NCI-H128 (cell line): ENCODE measurements around the gene DRD2.
A peak's percentile ranks its signal among the peaks of the same experiment; 100 is the strongest.

Experiments used
- DNase-seq: peaks from one replicate; lab custom pipeline; 2025; ENCODE audit not compliant: unreplicated experiment; lab: John Stamatoyannopoulos, UW

DRD2 gene

DNA sequence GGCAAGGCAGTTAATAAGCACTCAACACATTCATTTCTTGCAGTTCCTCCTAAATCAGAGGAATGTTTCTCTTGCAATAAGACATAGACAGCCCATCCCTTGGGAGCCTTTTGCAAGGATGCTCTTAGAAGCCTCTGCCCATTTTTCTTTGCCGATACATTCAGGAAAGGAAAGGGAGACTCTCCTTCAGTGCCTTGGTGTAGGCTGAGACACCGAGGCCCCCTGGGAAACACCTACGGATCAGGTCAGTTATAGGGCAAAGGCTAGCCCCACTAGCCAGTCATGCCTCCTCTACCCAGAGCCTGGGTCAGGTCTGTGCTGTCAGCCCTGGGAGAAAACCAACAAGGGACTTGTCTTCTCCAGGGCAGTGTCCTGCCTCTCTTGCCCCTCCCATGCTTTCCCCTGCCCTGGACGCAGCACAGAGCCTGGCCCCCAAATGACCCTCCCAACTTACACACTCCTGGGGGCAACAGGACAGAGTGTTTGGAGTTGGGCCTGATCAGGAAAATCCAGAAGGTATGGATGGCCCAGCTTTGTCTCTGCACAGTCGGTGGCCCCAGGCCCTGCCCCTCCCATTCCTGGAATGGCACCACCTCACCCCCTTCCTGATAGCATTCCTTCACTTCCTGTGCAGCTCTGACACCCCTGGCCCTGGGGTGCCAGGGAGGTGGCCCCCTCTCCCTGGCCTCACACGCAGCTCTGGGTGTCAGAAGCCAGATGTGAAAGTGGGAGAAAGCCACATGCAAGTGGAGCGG is 69.3 kb downstream of the DRD2 start:
- DNase-seq = no peak

DNA sequence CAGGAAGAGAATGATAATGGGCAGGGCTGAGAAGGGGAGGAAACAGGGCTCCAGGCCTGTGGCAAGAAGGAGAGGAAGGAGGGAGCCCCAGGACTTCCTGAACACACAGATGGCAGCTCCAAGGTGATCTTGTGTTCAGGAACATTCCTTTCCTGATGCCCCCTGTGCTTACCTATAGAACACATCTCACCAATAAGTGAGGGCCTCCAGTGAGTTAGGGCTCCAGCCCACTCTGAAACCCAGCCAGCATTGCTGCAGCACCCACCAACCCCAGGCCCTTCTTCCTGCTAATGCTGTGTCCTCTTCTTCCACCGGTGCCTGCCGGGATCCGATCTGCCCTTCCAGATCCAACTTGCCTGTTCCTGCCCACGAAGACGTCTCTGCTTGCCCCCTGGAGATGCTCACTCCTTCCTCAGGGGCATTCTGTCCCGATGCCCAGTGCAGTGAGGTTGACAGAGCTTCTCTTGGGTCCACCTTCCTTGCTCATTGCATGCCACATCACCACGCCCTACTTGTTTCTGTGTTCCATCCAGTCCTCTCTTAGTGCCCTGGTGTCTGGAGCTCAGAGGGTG is 70.3 kb downstream of the DRD2 start:
- no peak for DNase-seq

GRCh38 chr11:113401718-113402117 is 73.5 kb downstream of the DRD2 start:
- peak; percentile 88 for DNase-seq

DNA sequence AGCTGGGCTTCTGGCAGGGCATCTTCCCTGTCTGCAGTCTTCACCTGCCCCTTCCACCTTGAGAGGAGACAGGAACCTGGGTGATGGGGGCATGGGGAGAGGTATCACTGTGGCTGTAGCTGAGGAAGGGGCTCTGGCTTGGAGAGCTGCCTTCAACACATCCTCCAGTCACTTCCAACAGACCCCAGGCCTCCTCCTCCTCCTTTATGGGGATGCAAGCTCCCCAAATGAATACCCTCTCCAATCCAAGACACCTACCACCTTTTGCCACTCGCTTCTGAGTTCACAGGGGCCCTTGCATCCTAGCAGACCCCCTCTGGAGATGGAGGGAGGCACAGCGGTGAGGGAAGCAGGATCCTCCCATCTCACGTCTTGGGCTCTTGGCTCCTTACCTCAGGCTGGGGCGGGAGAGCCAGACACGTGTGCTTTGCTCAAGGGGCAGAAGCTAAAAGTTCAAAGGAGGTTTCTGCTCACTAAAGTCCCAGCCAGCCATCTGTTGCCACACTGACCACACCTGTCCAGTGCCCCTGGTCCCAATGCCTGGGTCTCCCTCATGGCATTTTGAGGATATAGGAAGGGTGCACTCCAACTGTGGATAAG is 74.5 kb downstream of the DRD2 start:
- no peak for DNase-seq

DNA sequence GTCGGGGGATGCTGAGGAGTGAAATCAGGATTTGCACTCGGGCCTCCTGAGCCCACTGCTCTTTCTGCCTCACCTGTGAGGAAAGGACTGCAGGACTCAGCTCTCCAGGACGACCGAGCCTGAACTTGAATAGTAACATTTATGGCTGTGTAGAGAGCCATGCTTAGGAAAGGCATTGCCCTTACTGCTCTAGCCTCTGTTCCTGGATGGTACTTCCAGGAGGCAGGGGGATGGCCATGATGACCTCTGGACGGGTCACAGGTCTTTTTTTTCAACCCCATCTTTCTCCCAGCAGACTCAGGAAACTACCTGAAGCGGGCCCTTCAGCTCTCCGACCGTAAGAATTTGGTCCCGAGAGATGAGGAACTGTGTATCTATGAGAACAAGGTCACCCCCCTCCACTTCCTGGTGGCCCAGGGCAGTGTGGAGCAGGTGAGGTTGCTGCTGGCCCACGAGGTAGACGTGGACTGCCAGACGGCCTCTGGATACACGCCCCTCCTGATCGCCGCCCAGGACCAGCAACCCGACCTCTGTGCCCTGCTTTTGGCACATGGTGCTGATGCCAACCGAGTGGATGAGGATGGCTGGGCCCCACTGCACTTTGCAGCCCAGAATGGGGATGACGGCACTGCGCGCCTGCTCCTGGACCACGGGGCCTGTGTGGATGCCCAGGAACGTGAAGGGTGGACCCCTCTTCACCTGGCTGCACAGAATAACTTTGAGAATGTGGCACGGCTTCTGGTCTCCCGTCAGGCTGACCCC is 76.3 kb downstream of the DRD2 start:
- no peak for DNase-seq

DNA sequence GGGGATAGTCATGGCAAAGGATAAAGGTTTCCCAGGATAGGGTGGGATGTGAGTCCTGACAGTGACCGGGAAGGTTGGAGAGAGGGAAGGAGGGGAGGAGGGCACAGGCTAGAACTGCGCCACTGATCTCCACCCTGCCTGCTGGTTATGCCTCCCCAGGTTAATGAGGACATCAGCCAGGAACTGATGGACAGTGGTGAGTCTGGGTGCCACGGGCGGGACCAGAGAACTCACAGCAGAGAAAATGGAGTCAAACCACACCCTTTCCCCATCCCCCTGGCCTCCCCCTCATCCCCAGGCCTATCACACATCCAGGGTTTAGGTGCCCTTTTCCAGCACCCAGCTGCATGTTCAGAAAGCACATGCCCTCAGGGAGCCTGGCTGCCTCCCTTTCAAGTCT is 77.4 kb downstream of the DRD2 start:
- DNase-seq = no peak

DNA sequence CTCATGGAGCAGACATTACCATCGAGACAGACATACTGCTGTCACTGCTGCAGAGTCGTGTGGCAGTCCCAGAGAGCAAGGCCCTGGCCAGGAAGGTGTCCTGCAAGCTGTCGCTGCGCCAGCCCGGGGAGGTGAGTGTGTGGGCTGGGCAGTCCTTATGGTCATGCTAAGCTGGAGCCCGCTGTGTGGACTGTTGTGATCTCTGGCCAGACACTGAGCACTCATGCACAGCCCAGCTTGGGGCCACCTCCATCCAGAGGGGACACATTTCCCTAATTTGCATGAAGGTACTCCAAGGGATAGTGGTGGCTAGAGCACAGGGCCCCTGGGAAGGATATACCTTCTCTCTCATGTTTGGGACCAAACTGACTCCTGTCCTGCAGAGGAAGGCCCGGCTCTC is 78.0 kb downstream of the DRD2 start:
- no peak for DNase-seq

GRCh38 chr11:113396690-113397089 is 78.5 kb downstream of the DRD2 start:
- DNase-seq = no peak

GRCh38 chr11:113395782-113396336 is 79.3 kb downstream of the DRD2 start:
- DNase-seq = no peak

DNA sequence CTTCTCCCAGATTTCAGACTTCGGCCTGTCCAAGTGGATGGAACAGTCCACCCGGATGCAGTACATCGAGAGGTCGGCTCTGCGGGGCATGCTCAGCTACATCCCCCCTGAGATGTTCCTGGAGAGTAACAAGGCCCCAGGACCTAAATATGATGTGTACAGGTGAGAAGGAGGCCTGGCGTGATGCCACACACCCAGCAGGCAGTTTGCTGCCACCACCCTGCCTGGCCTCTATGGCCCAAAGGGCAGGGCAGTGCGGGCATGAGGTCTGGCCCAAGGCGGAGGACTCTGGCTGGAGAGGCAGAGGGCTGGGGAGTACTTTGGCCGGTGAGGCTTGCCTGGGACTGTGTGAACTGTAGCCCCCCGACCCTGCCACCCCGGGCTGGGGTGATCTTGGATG is 80.3 kb downstream of the DRD2 start:
- DNase-seq = no peak

- DNase-seq = no peak
Observed at GRCh38 chr11:113393501-113393985, 81.7 kb downstream of the DRD2 start.

GRCh38 chr11:113392236-113392921 is 82.8 kb downstream of the DRD2 start:
- no peak for DNase-seq

GRCh38 chr11:113389272-113389671 is 85.9 kb downstream of the DRD2 start:
- DNase-seq = no peak

DNA sequence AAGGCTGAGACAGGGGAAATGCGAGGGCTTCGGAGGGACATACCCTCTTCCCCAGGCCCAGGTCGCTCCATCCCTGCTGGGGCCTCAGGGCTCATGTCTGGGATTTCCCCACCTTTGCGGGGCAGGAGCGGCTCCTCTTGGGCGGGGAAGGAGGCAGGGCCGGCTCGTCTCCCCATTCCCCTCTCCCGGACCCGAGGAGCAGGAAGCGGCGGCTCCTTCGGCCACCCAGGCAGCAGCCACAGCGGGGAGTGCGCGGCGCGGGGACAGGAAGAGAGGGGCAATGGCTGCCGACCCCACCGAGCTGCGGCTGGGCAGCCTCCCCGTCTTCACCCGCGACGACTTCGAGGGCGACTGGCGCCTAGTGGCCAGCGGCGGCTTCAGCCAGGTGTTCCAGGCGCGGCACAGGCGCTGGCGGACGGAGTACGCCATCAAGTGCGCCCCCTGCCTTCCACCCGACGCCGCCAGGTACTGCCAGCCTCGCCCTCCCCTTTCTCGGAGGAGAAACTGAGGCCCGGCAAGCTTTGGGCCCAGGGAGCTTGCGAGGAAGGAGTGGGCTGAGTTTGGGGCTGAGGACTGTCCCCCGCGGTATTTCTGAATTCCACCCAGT is 87.5 kb downstream of the DRD2 start, which contains the start of gene ANKK1:
Gene ANKK1 (plus strand): TSS at position 175 of the 607 bp plus-strand sequence. CDS start 106 bp downstream, at position 281.
- no peak for DNase-seq

DNA sequence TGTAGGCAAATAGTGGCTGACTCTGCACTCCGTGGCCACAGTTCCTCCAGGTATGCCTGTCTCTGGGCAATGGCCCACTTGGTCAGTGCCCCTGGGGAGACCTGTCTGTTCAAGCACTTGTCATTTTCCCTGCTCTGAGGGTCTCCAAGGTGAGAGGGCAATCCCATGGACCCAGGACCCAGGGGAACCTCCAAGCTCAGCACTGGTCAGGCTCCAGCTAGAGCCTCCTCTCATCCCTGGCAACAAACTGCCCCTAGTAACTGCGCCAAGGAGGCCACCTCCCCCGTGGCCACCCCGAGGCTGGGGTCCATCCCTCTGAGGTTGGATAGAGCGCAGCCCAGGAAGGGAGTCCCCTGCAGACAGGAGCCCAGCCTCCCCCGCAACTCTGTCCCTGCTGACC is 88.3 kb downstream of the DRD2 start:
- no peak for DNase-seq

DNA sequence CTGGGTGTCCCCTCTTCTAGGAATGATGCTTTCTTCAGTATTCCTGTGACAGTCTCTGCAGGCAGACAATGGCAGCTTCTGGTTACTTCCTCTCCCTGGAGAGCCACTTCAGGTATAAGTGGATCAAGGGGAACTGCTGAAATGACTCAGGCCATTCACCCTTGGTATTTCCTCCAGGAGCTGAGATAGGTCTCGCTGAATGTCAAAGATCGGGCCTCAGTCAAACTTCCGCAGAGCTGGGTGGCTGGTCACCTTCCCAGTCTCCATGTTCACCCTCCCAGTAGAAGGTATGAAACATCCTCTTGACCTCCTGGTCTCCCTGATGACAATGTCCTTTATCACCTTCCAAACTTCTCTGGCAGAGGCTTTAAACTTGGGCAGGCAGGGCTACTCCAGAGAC is 89.4 kb downstream of the DRD2 start:
- DNase-seq = no peak

GRCh38 chr11:113384551-113384950 is 90.6 kb downstream of the DRD2 start:
- no peak for DNase-seq

GRCh38 chr11:113382121-113382520 is 93.1 kb downstream of the DRD2 start:
- DNase-seq = no peak

DNA sequence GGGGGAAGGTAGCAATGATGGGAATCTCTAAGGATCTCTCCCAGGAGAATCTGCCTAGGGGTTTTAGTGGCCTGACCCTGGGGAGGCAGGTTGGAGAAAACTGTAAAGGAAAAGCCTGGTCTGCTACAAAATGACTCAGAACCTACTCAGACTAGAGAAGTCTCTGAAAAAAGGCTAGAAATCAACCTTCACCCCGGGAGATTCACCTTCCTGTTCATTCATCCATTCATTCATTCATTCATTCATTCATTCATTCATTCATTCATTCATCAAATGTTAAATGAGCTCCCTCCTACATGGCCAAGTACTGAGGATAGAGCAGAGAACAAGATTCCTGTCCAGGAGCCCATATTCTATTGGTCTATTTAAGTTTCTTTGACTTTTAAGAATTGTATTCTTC is 96.5 kb downstream of the DRD2 start:
- no peak for DNase-seq
